Nephron progenitor cell (in vitro differentiated cells): ENCODE measurements around the gene F7.

ENCODE experiments used
- DNase-seq: peaks from one replicate; pipeline ENCODE4 v3.0.0; 2021
- H3K27ac Mint-ChIP-seq: 2 replicates; pipeline ENCODE4 v1.8.0; 2021; ENCODE audit warnings: mild to moderate bottlenecking, moderate library complexity, mixed read lengths
- H3K27me3 Mint-ChIP-seq: 2 replicates; pipeline ENCODE4 v1.8.0; 2021; ENCODE audit warnings: mild to moderate bottlenecking, low read depth, mixed read lengths; ENCODE audit not compliant: poor library complexity
- H3K36me3 Mint-ChIP-seq: 2 replicates; pipeline ENCODE4 v1.8.0; 2021; ENCODE audit warnings: low read depth, mixed read lengths
- H3K4me1 Mint-ChIP-seq: 2 replicates; pipeline ENCODE4 v1.8.0; 2021; ENCODE audit warnings: mixed read lengths
- H3K4me3 Mint-ChIP-seq: 2 replicates; pipeline ENCODE4 v1.8.0; 2021; ENCODE audit warnings: mild to moderate bottlenecking, moderate library complexity, mixed read lengths
- H3K9me3 Mint-ChIP-seq: 2 replicates; pipeline ENCODE4 v1.8.0; 2021; ENCODE audit warnings: mild to moderate bottlenecking, moderate library complexity, mixed read lengths
- CTCF ChIP-seq: fragments of 200-600 bp; sonication (generic); IDR thresholded peaks from 2 replicates; pipeline ENCODE4 v1.5.0; 2021; ENCODE audit warnings: antibody characterized with exemption

The F7 gene

GRCh38 chr13:113166681-113167080 lies 61.1 kb downstream of the F7 start:
- Mint-ChIP-seq H3K27ac (peak overlapping the region; percentile 57), H3K4me3 (no peak overlapping the region), H3K9me3 (no peaks in the 10 kb centered on the region), H3K27me3 (peaks cover 27% of the 10 kb centered on the region), H3K4me1 (peaks cover 25% of the 10 kb centered on the region), H3K36me3 (peaks cover 62% of the 10 kb centered on the region)
- DNase-seq = no peak
- no peak for TF ChIP-seq CTCF

DNA sequence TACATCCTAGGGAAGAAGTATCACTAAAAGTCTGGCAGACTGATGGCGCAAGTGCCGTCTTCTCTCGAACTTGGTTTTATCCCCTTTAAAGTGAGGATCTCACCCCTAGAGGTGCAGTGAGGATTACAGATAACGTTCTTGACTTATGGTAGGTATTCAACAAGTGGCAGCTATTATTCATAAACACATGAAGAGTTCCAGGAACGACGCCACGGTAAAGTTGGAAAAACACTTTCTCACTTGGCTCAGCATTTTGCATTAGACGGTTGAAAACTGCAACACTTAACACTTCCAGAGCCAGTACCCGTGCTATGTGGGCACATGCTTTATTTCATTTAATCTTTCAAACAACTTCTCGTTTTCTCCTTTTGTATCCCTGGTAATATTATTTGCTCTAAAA lies 61.6 kb downstream of the F7 start:
- Mint-ChIP-seq H3K27ac (no peak overlapping the region), H3K4me3 (no peak overlapping the region), H3K27me3 (peaks cover 27% of the 10 kb centered on the region), H3K9me3 (no peaks in the 10 kb centered on the region), H3K4me1 (peaks cover 28% of the 10 kb centered on the region), H3K36me3 (peaks cover 62% of the 10 kb centered on the region)
- DNase-seq = no peak
- TF ChIP-seq CTCF = no peak

GRCh38 chr13:113167575-113167974 lies 62.0 kb downstream of the F7 start:
- TF ChIP-seq CTCF = no peak
- Mint-ChIP-seq H3K4me3 (no peak overlapping the region), H3K9me3 (no peaks in the 10 kb centered on the region), H3K36me3 (peaks cover 62% of the 10 kb centered on the region), H3K4me1 (peaks cover 32% of the 10 kb centered on the region), H3K27me3 (peaks cover 27% of the 10 kb centered on the region), H3K27ac (no peak overlapping the region)
- DNase-seq = no peak

- no peak for TF ChIP-seq CTCF
- Mint-ChIP-seq H3K27ac (no peak overlapping the region), H3K9me3 (no peaks in the 10 kb centered on the region), H3K4me3 (no peak overlapping the region), H3K4me1 (peaks cover 30% of the 10 kb centered on the region), H3K36me3 (peaks cover 68% of the 10 kb centered on the region), H3K27me3 (peaks cover 24% of the 10 kb centered on the region)
- no peak for DNase-seq
Observed at GRCh38 chr13:113168211-113168610, 62.6 kb downstream of the F7 start.

DNA sequence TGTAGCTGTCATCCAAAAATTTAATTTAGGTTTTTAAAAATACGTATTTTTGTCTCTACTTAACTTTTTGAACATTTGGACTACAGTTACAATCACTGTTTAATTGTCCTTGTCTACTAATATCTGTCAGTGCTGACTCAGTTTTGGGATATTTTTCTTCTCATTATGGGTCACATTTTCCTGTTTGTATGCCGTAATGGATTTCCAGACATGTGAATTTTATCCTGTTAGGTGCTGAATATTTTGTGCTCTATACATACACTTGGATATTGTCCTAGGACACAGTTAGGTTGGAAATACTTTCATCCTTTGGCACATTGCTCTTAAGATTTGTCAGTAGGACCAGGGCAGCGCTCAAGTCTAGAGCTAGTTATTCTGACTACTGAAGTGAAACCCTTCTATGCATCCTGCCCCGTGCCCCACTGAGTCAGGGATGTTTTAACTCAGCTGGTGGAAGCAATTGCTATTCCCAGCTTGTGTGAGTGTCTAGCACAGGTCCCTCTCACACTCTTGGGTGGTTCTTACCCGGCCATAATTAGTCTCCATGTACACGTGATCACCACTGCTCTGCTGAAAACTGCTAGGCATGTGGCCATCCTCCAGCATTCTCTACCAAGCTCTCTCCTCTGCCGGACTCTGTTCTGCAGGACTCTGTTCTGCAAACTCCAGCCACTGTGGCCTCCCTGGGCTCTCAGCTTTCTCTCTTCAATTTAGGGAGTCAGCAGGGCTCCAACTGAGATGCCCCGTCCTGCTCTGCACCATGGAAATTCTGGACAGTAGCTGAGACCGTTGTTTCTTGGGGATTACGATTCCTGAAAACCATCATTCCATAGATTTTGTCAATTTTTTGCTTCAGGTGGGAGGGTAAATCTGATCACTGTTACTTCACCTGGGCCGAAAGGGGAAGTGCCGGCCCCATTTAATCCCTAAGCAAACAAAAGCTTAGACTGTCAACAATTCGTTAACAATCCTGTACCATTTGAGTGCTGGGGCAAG lies 64.0 kb downstream of the F7 start:
- Mint-ChIP-seq H3K27me3 (peaks cover 10% of the 10 kb centered on the region), H3K4me1 (peaks cover 25% of the 10 kb centered on the region), H3K27ac (no peak overlapping the region), H3K9me3 (no peaks in the 10 kb centered on the region), H3K4me3 (no peak overlapping the region), H3K36me3 (peaks cover 72% of the 10 kb centered on the region)
- no peak for TF ChIP-seq CTCF
- DNase-seq = no peak
